Activated naive CD4-positive, alpha-beta T cell treated with anti-CD3 and anti-CD28 coated beads for 36 hours (primary cell): ENCODE measurements around the gene BBLN. TPM values are rescaled to one million over a fixed set of nuclear protein-coding genes. Genes with fewer than 3 reads are reported as not detected.

Experiments used
- CTCF ChIA-PET: fragments of 350-600 bp; sonication (Branson Sonifier 250); formaldehyde crosslinking; loops from one replicate; lab custom pipeline; 2021; ENCODE audit warnings: antibody characterized with exemption; lab: Charles Lee
- DNase-seq: peaks from one replicate; pipeline ENCODE4 v3.0.0-alpha.2; 2020
- H3K27ac Mint-ChIP-seq: one replicate; pipeline ENCODE4 v1.8.0; 2021; ENCODE audit warnings: mild to moderate bottlenecking, mixed read lengths
- H3K27me3 Mint-ChIP-seq: one replicate; pipeline ENCODE4 v1.8.0; 2021; ENCODE audit warnings: low read depth, mixed read lengths
- H3K36me3 Mint-ChIP-seq: one replicate; pipeline ENCODE4 v1.8.0; 2021; ENCODE audit warnings: low read depth, mixed read lengths
- H3K4me1 Mint-ChIP-seq: one replicate; pipeline ENCODE4 v1.8.0; 2021; ENCODE audit warnings: low read depth, mixed read lengths
- H3K4me3 Mint-ChIP-seq: one replicate; pipeline ENCODE4 v1.8.0; 2021; ENCODE audit warnings: mild to moderate bottlenecking, moderate library complexity, mixed read lengths
- H3K9me3 Mint-ChIP-seq: one replicate; pipeline ENCODE4 v1.8.0; 2021; ENCODE audit warnings: mixed read lengths
- intact Hi-C: fragments of 100-400 bp; cut with micrococcal nuclease; formaldehyde crosslinking; loops from one replicate; pipeline ENCODE4 v1.15.1; 2023
- total RNA-seq, 2 experiments: library from RNA; stranded (reverse); gene quantifications; one replicate each; pipeline ENCODE4 v1.2.3, GENCODE V29; 2021

BBLN gene
- total RNA-seq, 2 experiments from 2014 or later, result 73.3 to 77.7 TPM

GRCh38 chr9:128192601-128193371 is 32.7 kb downstream of the BBLN start:
- H3K4me3 Mint-ChIP-seq, result peak overlapping the region; percentile 47
- peaks cover 4% of the 10 kb centered on the region for H3K36me3 Mint-ChIP-seq
- no peaks in the 10 kb centered on the region for H3K27me3 Mint-ChIP-seq
- peaks cover 21% of the 10 kb centered on the region for H3K4me1 Mint-ChIP-seq
- CTCF ChIA-PET, result interaction anchor here (0.6 to 1.0 kb wide), 2 partner anchors 8 to 80 kb away, joined by 5 to 6 read pairs; no protein-coding TSS in a partner anchor
- peak; percentile 60 for DNase-seq
- intact Hi-C loops, result loop anchor here (1.0 to 5.0 kb wide), 5 partner anchors 11 to 264 kb away; partner anchors contain the start of genes DNM1, GOLGA2, ODF2 and SLC27A4
- H3K9me3 Mint-ChIP-seq, result no peaks in the 10 kb centered on the region
- H3K27ac Mint-ChIP-seq, result no peak overlapping the region

- Mint-ChIP-seq H3K27ac (no peak overlapping the region), H3K36me3 (peaks cover 4% of the 10 kb centered on the region), H3K4me1 (peaks cover 21% of the 10 kb centered on the region), H3K9me3 (no peaks in the 10 kb centered on the region), H3K4me3 (no peak overlapping the region), H3K27me3 (no peaks in the 10 kb centered on the region)
- intact Hi-C loops, result loop anchor here (1.0 to 5.0 kb wide), 4 partner anchors 10 to 147 kb away; partner anchors contain the start of genes DNM1, GOLGA2, SLC27A4 and SWI5
- no peak for DNase-seq
- CTCF ChIA-PET, result interaction anchor here (0.6 to 1.2 kb wide), 2 partner anchors 10 to 80 kb away, joined by 3 to 5 read pairs; partner anchors contain the start of gene DNM1
Observed at GRCh38 chr9:128193469-128194096, 33.5 kb downstream of the BBLN start.

- Mint-ChIP-seq H3K36me3 (no peaks in the 10 kb centered on the region), H3K27ac (no peak overlapping the region), H3K4me1 (peaks cover 12% of the 10 kb centered on the region), H3K4me3 (no peak overlapping the region), H3K27me3 (peaks cover 8% of the 10 kb centered on the region), H3K9me3 (no peaks in the 10 kb centered on the region)
- intact Hi-C loops, result loop anchor here (2.0 kb wide), 1 partner anchor 73 kb away; no protein-coding TSS in a partner anchor
- CTCF ChIA-PET, result interaction anchor here (0.7 to 1.4 kb wide), 2 partner anchors 10 to 12 kb away, joined by 3 to 6 read pairs; no protein-coding TSS in a partner anchor
- no peak for DNase-seq
Observed at GRCh38 chr9:128201441-128202369, 41.6 kb downstream of the BBLN start.

GRCh38 chr9:128202648-128203023 is 42.6 kb downstream of the BBLN start:
- H3K4me1 Mint-ChIP-seq, result peaks cover 12% of the 10 kb centered on the region
- H3K4me3 Mint-ChIP-seq, result peak overlapping the region; percentile 69
- no peak overlapping the region for H3K27ac Mint-ChIP-seq
- H3K9me3 Mint-ChIP-seq, result no peaks in the 10 kb centered on the region
- intact Hi-C loops, result loop anchor here (1.0 to 2.0 kb wide), 2 partner anchors 9 to 74 kb away; no protein-coding TSS in a partner anchor
- no peak for DNase-seq
- H3K36me3 Mint-ChIP-seq, result no peaks in the 10 kb centered on the region
- H3K27me3 Mint-ChIP-seq, result peaks cover 8% of the 10 kb centered on the region
- CTCF ChIA-PET, result interaction anchor here (0.6 kb wide), 1 partner anchor 136 kb away, joined by 3 read pairs; no protein-coding TSS in a partner anchor

GRCh38 chr9:128203024-128203706 is 43.1 kb downstream of the BBLN start, which contains the start of gene DNM1:
TSS of gene DNM1 (plus strand) at chr9:128203379. CDS start at chr9:128203471, 92 bp downstream.
- CTCF ChIA-PET, result interaction anchor here (0.6 to 1.0 kb wide), 4 partner anchors 9 to 136 kb away, joined by 3 read pairs; no protein-coding TSS in a partner anchor
- no peak within 1 kb of the TSS for H3K27ac Mint-ChIP-seq
- H3K27me3 Mint-ChIP-seq, result peaks cover 8% of the 10 kb centered on the region
- no peaks in the 10 kb centered on the region for H3K36me3 Mint-ChIP-seq
- H3K4me3 Mint-ChIP-seq, result peak within 1 kb of the TSS; percentile 69
- H3K9me3 Mint-ChIP-seq, result no peaks in the 10 kb centered on the region
- intact Hi-C loops, result loop anchor here (1.0 to 2.0 kb wide), 2 partner anchors 10 to 74 kb away; no protein-coding TSS in a partner anchor
- H3K4me1 Mint-ChIP-seq, result peaks cover 12% of the 10 kb centered on the region
- DNase-seq, result peak; percentile 61

GRCh38 chr9:128203707-128204551 is 43.9 kb downstream of the BBLN start:
- Mint-ChIP-seq H3K27me3 (peaks cover 8% of the 10 kb centered on the region), H3K9me3 (no peaks in the 10 kb centered on the region), H3K36me3 (no peaks in the 10 kb centered on the region), H3K27ac (no peak overlapping the region), H3K4me3 (peak overlapping the region; percentile 61), H3K4me1 (peaks cover 12% of the 10 kb centered on the region)
- no peak for DNase-seq
- CTCF ChIA-PET, result interaction anchor here (0.7 to 1.0 kb wide), 3 partner anchors 10 to 16 kb away, joined by 3 read pairs; no protein-coding TSS in a partner anchor
- intact Hi-C loops, result loop anchor here (1.0 to 2.0 kb wide), 2 partner anchors 11 to 75 kb away; no protein-coding TSS in a partner anchor

GRCh38 chr9:128204858-128205257 is 44.8 kb downstream of the BBLN start:
- Mint-ChIP-seq H3K36me3 (no peaks in the 10 kb centered on the region), H3K4me3 (no peak overlapping the region), H3K27me3 (peaks cover 8% of the 10 kb centered on the region), H3K4me1 (peaks cover 12% of the 10 kb centered on the region), H3K27ac (no peak overlapping the region), H3K9me3 (no peaks in the 10 kb centered on the region)
- intact Hi-C loops, result no loop called here
- CTCF ChIA-PET, result no interaction called here
- DNase-seq, result no peak

- CTCF ChIA-PET, result no interaction called here
- intact Hi-C loops, result no loop called here
- peaks cover 8% of the 10 kb centered on the region for H3K27me3 Mint-ChIP-seq
- H3K36me3 Mint-ChIP-seq, result no peaks in the 10 kb centered on the region
- no peak for DNase-seq
- no peaks in the 10 kb centered on the region for H3K9me3 Mint-ChIP-seq
- no peak overlapping the region for H3K27ac Mint-ChIP-seq
- H3K4me3 Mint-ChIP-seq, result no peak overlapping the region
- H3K4me1 Mint-ChIP-seq, result peaks cover 12% of the 10 kb centered on the region
Observed at GRCh38 chr9:128205296-128205944, 45.4 kb downstream of the BBLN start.

GRCh38 chr9:128206484-128206883 is 46.4 kb downstream of the BBLN start:
- no peak for DNase-seq
- H3K27me3 Mint-ChIP-seq, result peaks cover 8% of the 10 kb centered on the region
- CTCF ChIA-PET, result interaction anchor here (1.5 kb wide), 1 partner anchor 15 kb away, joined by 4 read pairs; the partner anchor contains the start of gene CIZ1
- no peak overlapping the region for H3K4me3 Mint-ChIP-seq
- no peak overlapping the region for H3K27ac Mint-ChIP-seq
- no peaks in the 10 kb centered on the region for H3K9me3 Mint-ChIP-seq
- H3K4me1 Mint-ChIP-seq, result peaks cover 12% of the 10 kb centered on the region
- intact Hi-C loops, result no loop called here
- no peaks in the 10 kb centered on the region for H3K36me3 Mint-ChIP-seq
